HT-29 (cell line): ENCODE results near the gene ZNF609. TPM values are rescaled to one million over a fixed set of nuclear protein-coding genes. Genes with fewer than 3 reads are reported as not detected.
A peak's percentile ranks its signal among the peaks of the same experiment; 100 is the strongest.

Source experiments
- DNase-seq: peaks from one replicate; pipeline ENCODE4 v3.0.0-alpha.2; 2015; ENCODE audit warnings: low spot score
- total RNA-seq: library from RNA; depleted of rRNA; stranded (reverse); fragments of >200 nt; shearing (Covaris generic); gene quantifications from 2 replicates; pipeline ENCODE4 v1.2.3, GENCODE V29; 2014

The ZNF609 gene
- total RNA-seq, 1 experiment from 2014 or later: 22.8 TPM

- no peak for DNase-seq
Measured at GRCh38 chr15:64542091-64542490, 81.7 kb downstream of the ZNF609 start.

DNA sequence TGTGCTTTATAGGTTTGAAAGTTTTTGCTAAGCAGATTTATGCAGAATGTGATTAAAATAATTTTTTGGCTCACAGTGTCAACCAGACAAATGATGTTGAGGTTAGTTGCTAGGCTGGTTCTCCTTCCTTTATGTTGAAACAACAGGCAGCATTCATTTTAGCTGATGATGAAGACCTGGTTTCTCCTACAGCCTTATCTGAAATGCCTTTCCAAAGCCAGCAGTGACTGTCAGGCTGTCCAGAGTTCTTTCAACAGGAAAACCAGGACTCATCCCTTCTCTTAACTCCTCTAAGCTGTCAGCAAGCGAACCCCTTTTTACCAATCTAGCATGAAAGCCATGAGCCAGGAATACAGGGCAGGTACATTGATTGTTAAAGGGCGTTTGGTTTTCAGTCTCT lies 84.1 kb downstream of the ZNF609 start:
- no peak for DNase-seq

GRCh38 chr15:64547275-64547674 lies 86.9 kb downstream of the ZNF609 start:
- DNase-seq: no peak

DNA sequence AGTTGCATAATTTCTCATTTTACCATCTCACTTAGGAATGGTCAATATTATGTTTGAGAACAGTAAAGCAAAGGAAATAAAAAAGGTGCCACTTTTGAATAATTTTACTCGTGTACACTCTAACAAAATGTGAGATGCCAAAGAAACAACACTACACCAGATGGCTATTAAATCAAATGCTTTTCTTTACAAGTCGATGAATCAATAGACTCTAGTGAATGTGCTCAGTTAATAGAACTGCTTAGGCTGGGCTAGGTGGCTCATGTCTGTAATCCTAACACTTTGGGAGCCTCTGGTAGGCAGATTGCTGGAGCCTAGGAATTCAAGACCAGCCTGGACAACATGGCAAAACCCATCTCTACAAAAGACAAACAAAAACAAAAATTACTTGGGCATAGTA lies 87.9 kb downstream of the ZNF609 start:
- DNase-seq: no peak

- no peak for DNase-seq
Measured at GRCh38 chr15:64549860-64550259, 89.5 kb downstream of the ZNF609 start.

DNA sequence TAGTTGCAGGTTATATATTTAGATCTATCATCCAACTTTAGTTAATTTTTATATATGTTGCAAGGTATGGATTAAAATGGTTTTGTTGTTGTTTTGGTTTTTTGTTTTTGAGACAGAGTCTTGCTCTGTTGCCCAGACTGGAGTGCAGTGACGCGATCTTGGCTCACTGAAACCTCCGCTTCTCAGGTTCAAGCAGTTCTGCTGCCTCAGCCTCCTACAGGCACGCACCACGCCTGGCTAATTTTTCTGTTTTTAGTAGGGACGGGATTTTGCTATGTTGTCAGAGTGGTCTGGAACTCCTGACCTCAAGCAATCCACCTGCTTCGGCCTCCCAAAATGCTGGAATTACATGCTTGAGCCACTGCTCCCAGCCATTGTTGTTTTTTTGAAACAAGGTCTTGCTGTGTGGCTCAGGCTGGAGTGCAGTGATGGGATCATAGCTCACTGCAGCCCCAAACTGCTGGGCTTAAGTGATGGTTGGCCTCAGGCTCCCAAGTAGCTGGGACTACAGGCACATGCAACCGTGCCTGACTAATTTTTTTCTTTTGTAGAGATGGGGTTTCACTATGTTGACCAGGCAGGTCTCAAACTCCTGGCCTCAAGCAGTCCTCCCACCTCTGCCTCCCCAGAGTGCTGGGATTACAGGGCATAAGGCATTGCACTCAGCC lies 92.0 kb downstream of the ZNF609 start:
- no peak for DNase-seq

DNA sequence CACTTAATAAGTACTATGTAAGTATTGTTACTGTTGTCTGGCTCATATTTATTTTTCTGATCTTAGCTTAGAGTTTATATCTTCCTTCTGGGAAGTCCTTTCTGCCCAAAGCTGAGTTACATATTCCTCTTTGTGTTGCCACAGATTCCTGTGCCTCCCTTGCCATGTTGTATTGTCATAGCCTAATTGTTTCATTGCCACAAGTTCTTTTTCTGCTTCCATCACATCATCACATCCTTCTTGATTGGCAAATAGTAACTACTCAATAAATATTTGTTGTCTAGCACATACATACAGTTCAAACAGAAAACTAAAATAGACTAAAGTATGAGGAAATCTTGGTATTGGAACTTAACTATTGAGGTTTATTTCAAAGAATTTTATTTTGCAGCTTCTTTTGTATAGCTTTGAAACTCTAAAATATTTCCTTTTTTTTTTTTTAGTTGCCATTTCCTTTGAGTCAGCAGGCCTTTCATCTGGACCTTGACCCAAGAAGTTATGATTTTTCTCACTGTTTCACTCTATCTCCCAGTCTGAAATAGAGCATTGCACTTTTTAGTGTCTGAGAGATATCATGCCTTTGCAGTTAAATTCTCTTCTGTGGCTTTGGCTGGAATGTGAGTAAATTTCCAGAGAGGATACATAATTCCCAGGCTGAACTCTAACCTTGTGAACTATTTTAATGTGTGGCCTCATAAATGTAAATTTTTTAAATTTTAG lies 98.2 kb downstream of the ZNF609 start:
- no peak for DNase-seq

DNA sequence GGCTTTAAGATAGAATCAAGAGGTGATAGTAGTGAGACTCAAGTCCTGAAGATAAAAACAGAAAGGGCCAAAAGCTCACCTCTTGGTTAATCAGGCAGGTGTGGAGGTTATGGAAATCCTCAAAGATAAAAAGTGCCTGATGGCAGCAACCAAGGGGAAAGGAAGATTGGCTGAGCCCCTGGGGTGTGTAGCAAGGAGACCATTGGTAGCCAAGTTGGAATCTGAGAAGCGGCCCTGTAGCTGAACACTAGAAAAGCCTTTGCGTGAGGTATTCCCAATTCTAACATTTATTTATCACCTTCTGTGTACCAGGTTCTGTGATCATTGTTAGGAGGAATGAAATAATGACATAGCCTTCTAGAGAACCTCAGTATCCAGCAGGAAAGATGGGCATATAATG lies 98.9 kb downstream of the ZNF609 start:
- no peak for DNase-seq

DNA sequence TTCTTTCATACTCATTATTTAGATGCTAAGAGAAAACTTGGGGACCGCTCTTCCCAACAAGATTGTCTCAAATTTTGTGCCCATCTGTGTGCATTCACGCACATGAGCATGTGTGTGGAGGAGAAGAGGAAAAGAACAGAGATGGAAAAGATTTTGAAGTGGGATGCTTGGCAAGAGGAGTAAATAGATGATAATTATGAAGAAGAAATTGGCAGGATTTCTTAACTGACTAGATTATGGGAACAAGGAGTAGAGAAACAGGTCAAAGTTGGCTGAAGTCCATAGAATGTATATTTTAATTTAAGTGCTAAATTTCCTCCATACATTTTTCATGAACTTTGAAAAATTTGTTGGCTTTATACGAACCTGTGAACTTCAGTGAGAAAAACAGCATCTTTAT lies 100.1 kb downstream of the ZNF609 start:
- DNase-seq: no peak

DNA sequence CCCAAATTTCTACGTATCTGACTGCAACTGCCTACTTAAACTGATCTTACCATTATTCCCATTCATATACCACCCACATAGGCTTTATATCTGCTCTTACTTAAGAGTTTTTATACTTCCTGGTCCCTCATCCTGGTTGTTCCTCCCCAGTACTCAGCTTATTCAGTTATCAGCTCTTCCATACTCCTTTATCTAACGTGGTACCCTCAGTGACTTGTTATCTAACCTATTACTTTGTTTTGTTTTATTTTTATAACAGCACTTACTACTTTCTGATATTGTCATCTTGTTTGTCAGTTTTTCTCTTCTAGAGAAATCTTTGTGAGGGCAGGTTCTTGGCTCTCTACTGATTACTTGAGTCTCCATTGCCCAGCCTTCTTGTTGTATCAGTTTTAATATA lies 100.6 kb downstream of the ZNF609 start:
- DNase-seq: no peak

DNA sequence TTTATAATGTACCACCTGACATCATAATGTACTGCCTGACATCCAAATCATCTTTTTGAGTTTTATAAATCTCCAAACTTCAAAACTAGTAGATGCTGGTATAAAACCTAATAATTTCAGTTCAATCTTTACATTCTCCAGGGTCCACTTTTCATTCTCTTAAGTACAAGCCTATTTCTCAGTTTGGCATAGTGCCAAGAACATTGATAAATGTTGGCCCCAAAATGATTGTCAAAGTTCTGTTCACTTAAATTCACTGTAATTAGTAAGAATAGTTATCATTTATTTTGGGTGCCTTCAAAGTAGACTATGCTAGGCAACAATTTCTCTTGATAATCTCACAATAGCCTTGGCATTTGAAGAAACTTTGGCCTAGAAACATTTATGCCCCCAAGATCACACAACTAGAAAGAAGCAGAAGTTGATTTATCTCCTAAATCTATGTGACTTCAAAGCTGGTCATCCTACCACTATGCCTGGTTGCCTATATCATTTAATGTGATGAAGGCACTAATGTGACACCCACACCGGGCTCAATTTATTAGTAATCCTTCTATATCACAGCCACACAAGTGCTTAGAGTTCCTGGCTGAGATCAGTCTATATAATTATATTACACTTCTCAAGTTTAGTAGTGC lies 101.7 kb downstream of the ZNF609 start:
- no peak for DNase-seq

- no peak for DNase-seq
Measured at GRCh38 chr15:64566102-64566501, 105.7 kb downstream of the ZNF609 start.

- DNase-seq: no peak
Measured at GRCh38 chr15:64566629-64567427, 106.5 kb downstream of the ZNF609 start.

GRCh38 chr15:64568765-64569164 lies 108.4 kb downstream of the ZNF609 start:
- peak; percentile 40 for DNase-seq

GRCh38 chr15:64571857-64572291 lies 111.5 kb downstream of the ZNF609 start:
- no peak for DNase-seq

GRCh38 chr15:64572856-64573255 lies 112.5 kb downstream of the ZNF609 start:
- DNase-seq: no peak

- no peak for DNase-seq
Measured at GRCh38 chr15:64574301-64575017, 114.1 kb downstream of the ZNF609 start.

GRCh38 chr15:64580696-64581407 lies 120.5 kb downstream of the ZNF609 start:
- DNase-seq: no peak

DNA sequence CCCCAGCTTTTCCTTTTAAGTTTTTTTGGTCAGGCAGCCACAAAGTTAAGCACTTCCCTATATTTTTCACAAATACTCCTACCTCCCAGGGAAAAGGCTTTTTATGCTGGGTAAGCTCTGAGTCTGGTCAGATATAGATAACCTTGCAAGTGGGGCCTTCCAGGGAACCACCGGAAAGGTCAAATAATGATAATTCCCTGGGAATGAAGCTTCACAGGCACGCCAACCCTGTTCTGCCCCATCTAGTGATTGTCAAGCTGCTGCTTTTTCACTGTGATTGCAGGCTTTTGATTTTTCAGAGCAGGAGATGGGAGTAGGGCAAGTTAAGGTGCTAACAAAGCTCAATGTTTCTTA lies 121.0 kb downstream of the ZNF609 start:
- no peak for DNase-seq

DNA sequence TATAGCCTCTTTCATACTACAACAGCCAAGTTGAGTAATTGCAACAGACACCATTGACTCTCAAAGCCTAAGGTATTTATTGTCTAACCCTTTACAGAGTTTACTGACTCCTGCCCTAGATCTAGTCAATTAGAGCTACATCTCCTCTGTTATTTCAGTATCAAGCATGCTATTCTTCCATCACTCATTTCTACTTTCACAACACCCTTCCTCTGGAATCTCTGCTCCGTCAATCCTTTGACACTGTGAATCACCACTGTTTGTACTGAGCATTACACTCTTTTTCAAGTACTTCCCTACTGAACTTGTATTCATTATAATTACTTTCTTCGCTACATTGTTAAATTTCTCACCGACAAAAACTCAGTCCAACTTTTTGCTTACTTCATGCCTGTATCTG lies 121.8 kb downstream of the ZNF609 start:
- no peak for DNase-seq

GRCh38 chr15:64583519-64583918 lies 123.1 kb downstream of the ZNF609 start:
- DNase-seq: no peak
